CD14-positive monocyte (primary cell): ENCODE results near the gene RPS6KA2. TPM values are rescaled to one million over a fixed set of nuclear protein-coding genes. Genes with fewer than 3 reads are reported as not detected.

Source experiments
- DNase-seq, 3 donors: peaks; one replicate each; pipeline ENCODE4 v3.0.0-alpha.2; 2011 to 2022
- H2AFZ ChIP-seq: 2 replicates; pipeline ENCODE4 v1.6.0; 2012; ENCODE audit warnings: mild to moderate bottlenecking, low read depth, low read length, inconsistent platforms; ENCODE audit not compliant: insufficient read depth, poor library complexity, severe bottlenecking
- H3K27ac ChIP-seq, 2 donors: 1 replicate in 1 of 2; 2 replicates in 1 of 2; pipeline ENCODE4 v1.5.1; 2012 to 2013; ENCODE audit warnings: low read length in 2 of 2, control low read depth in 1 of 2, inconsistent platforms in 1 of 2, low read depth in 1 of 2, mild to moderate bottlenecking in 1 of 2
- H3K27me3 ChIP-seq, 2 donors: one replicate each; pipeline versions ENCODE4 v1.6.0 to v1.6.1; 2011 to 2013; ENCODE audit warnings: low read length in 2 of 2; ENCODE audit not compliant: control insufficient read depth in 2 of 2, insufficient read depth in 2 of 2
- H3K36me3 ChIP-seq, 2 donors: replicated peaks in 1 of 2; 1 replicate in 1 of 2; 2 replicates in 1 of 2; pipeline versions ENCODE4 v1.5.1 to v1.6.1; 2012 to 2013; ENCODE audit warnings: low read length in 2 of 2, control low read depth in 1 of 2, inconsistent platforms in 1 of 2, mild to moderate bottlenecking in 1 of 2; ENCODE audit not compliant: insufficient read depth in 2 of 2, control insufficient read depth in 1 of 2
- H3K4me1 ChIP-seq, 2 donors: 1 replicate in 1 of 2; 2 replicates in 1 of 2; pipeline versions ENCODE4 v1.5.1 to v1.6.1; 2012 to 2013; ENCODE audit warnings: low read length in 2 of 2, control low read depth in 1 of 2, inconsistent platforms in 1 of 2, mild to moderate bottlenecking in 1 of 2, moderate library complexity in 1 of 2; ENCODE audit not compliant: insufficient read depth in 2 of 2, control insufficient read depth in 1 of 2
- H3K4me2 ChIP-seq: replicated peaks from 2 replicates; pipeline ENCODE3; 2012; ENCODE audit warnings: low read length, moderate library complexity, mild to moderate bottlenecking; ENCODE audit not compliant: poor library complexity, severe bottlenecking; ENCODE audit errors: extremely low read depth
- H3K4me3 ChIP-seq, 3 experiments: fragments of 200-600 bp in 1 of 3; sonication (generic) in 1 of 3; replicated peaks in 1 of 3; 1 replicate in 2 of 3; 2 replicates in 1 of 3; pipeline ENCODE4 v1.5.1; 2011 to 2013; ENCODE audit warnings: low read length in 3 of 3, mild to moderate bottlenecking in 3 of 3, control low read depth in 2 of 3, low read depth in 2 of 3, inconsistent platforms in 1 of 3, moderate library complexity in 1 of 3
- H3K79me2 ChIP-seq: 2 replicates; pipeline ENCODE4 v1.6.0; 2012; ENCODE audit warnings: mild to moderate bottlenecking, control low read depth, inconsistent platforms, low read length, moderate library complexity; ENCODE audit not compliant: insufficient read depth
- H3K9ac ChIP-seq: 2 replicates; pipeline ENCODE4 v1.6.0; 2017; ENCODE audit warnings: low read length, mild to moderate bottlenecking; ENCODE audit not compliant: insufficient read depth, poor library complexity, severe bottlenecking
- H3K9me3 ChIP-seq, 2 donors: replicated peaks in 1 of 2; 1 replicate in 1 of 2; 2 replicates in 1 of 2; pipeline versions ENCODE4 v1.5.1 to v1.6.1; 2012 to 2013; ENCODE audit warnings: low read length in 2 of 2, control low read depth in 1 of 2; ENCODE audit not compliant: control insufficient read depth in 1 of 2, insufficient read depth in 1 of 2
- H4K20me1 ChIP-seq: 2 replicates; pipeline ENCODE4 v1.6.0; 2012; ENCODE audit warnings: mild to moderate bottlenecking, low read length, control low read depth, moderate library complexity; ENCODE audit not compliant: insufficient read depth
- H3K27ac Mint-ChIP-seq, 7 donors: one replicate each; pipeline ENCODE4 v1.8.0; 2020; ENCODE audit warnings: mild to moderate bottlenecking in 7 of 7, mixed read lengths in 7 of 7, moderate library complexity in 6 of 7, inconsistent platforms in 2 of 7
- H3K27me3 Mint-ChIP-seq, 3 donors: one replicate each; pipeline ENCODE4 v1.8.0; 2021 to 2022; ENCODE audit warnings: low read depth in 3 of 3, mild to moderate bottlenecking in 3 of 3, mixed read lengths in 3 of 3, moderate library complexity in 3 of 3, inconsistent platforms in 1 of 3
- H3K36me3 Mint-ChIP-seq, 2 donors: one replicate each; pipeline ENCODE4 v1.8.0; 2020; ENCODE audit warnings: mixed read lengths in 2 of 2, inconsistent platforms in 1 of 2, mild to moderate bottlenecking in 1 of 2
- H3K4me1 Mint-ChIP-seq: one replicate; pipeline ENCODE4 v1.8.0; 2020; ENCODE audit warnings: mild to moderate bottlenecking, mixed read lengths
- H3K4me3 Mint-ChIP-seq, 2 donors: one replicate each; pipeline ENCODE4 v1.8.0; 2020; ENCODE audit warnings: mild to moderate bottlenecking in 2 of 2, mixed read lengths in 2 of 2, moderate library complexity in 1 of 2
- H3K9me3 Mint-ChIP-seq, 7 donors: one replicate each; pipeline ENCODE4 v1.8.0; 2020 to 2022; ENCODE audit warnings: mixed read lengths in 7 of 7, mild to moderate bottlenecking in 6 of 7, moderate library complexity in 6 of 7, inconsistent platforms in 2 of 7
- WGBS: methylation state at CpG from one replicate; pipeline ENCODE4 v1.1.5; 2013; ENCODE audit warnings: missing lambda C conversion rate; ENCODE audit not compliant: insufficient coverage; 5-methylcytosine and 5-hydroxymethylcytosine counted together
- intact Hi-C, 2 donors: fragments of 100-400 bp; cut with micrococcal nuclease; formaldehyde crosslinking; loops; one replicate each; pipeline versions ENCODE4 v1.15.0 to v1.15.1; 2023
- polyA plus RNA-seq, 3 donors: library from polyadenylated mRNA; depleted of rRNA in 1 of 3; unstranded in 2 of 3; stranded (reverse) in 1 of 3; fragments of 300-500 nt in 2 of 3; fragments of >200 nt in 1 of 3; fragmentation: Illumina TruSeq in 2 of 3; gene quantifications; 1 replicate in 2 of 3; 2 replicates in 1 of 3; pipeline ENCODE4 v1.2.3, GENCODE V29; 2012 to 2021
- TF ChIP-seq, protein P1 (sequence below): fragments of 200-600 bp; IDR thresholded peaks from one replicate; pipeline ENCODE4 v1.8.0; 2022; ENCODE audit warnings: antibody characterized with exemption, mild to moderate bottlenecking

Gene RPS6KA2
- polyA plus RNA-seq, 3 donors, result 1.4 to 3.1 (median 1.9) TPM

DNA sequence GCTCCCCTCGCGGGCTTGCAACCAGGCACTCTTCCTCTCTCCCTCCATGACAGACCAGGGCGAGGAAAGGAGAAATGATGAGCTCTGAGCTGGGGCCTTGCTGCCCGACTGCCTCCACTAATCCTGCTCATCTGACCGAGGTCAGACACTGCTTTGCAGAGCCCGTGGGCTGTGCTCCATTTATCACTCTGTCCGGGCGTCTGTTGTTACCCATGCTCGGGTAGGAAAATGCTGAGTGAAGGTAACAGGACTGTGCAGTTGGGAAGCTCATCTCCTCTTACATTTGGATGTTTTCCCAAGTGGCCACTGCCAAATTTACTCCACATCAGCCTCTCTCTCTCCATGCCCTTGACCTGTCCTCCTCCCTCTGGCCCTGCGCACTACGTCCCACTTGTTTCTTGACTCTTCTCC, 14.6 kb downstream of the RPS6KA2 start:
- no peaks in the 10 kb centered on the region for H3K4me1 Mint-ChIP-seq
- TF ChIP-seq, protein P1, sequence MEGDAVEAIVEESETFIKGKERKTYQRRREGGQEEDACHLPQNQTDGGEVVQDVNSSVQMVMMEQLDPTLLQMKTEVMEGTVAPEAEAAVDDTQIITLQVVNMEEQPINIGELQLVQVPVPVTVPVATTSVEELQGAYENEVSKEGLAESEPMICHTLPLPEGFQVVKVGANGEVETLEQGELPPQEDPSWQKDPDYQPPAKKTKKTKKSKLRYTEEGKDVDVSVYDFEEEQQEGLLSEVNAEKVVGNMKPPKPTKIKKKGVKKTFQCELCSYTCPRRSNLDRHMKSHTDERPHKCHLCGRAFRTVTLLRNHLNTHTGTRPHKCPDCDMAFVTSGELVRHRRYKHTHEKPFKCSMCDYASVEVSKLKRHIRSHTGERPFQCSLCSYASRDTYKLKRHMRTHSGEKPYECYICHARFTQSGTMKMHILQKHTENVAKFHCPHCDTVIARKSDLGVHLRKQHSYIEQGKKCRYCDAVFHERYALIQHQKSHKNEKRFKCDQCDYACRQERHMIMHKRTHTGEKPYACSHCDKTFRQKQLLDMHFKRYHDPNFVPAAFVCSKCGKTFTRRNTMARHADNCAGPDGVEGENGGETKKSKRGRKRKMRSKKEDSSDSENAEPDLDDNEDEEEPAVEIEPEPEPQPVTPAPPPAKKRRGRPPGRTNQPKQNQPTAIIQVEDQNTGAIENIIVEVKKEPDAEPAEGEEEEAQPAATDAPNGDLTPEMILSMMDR, result no peak
- Histone ChIP-seq H3K4me2 (no peak overlapping the region), H3K27ac (no peak overlapping the region), H3K9me3 (no peaks in the 10 kb centered on the region), H3K27me3 (no peaks in the 10 kb centered on the region), H3K4me3 (no peak overlapping the region), H4K20me1 (no peaks in the 10 kb centered on the region), H2AFZ (no peak overlapping the region), H3K9ac (no peak overlapping the region), H3K36me3 (no peaks in the 10 kb centered on the region), H3K4me1 (no peaks in the 10 kb centered on the region), H3K79me2 (no peaks in the 10 kb centered on the region)
- WGBS, result 90% methylated on average over 9 of the region's 11 CpGs
- H3K36me3 Mint-ChIP-seq, result no peaks in the 10 kb centered on the region
- H3K27me3 Mint-ChIP-seq, result peaks cover 0 to 1% (median 0%) of the 10 kb centered on the region in 3 donors
- DNase-seq, result no peak
- no peaks in the 10 kb centered on the region for H3K9me3 Mint-ChIP-seq
- H3K27ac Mint-ChIP-seq, result no peak overlapping the region
- no peak overlapping the region for H3K4me3 Mint-ChIP-seq
- intact Hi-C loops, result no loop called here

DNA sequence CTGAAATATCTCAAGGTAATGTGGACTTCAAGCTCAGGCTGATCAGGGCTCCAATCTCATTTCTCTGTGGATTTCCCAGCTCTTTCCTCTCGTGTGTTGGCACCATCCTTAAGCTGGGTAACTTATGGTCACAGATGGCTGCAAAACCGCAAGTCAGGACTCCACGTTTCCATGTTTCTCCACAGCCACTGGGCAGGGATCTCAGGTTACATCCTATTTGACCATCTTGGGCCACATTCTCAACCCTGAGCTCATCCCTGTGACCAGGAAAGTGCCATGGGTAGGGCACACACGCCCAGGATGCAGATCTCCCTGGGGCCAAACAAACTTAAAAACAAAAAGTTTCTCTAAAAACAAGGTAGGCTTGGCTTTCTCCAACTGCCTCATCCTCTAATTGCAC, 15.4 kb downstream of the RPS6KA2 start:
- Histone ChIP-seq H2AFZ (no peak overlapping the region), H3K9ac (no peak overlapping the region), H3K4me3 (no peak overlapping the region), H3K27me3 (no peaks in the 10 kb centered on the region), H4K20me1 (no peaks in the 10 kb centered on the region), H3K79me2 (no peaks in the 10 kb centered on the region), H3K4me2 (no peak overlapping the region), H3K9me3 (no peaks in the 10 kb centered on the region), H3K27ac (no peak overlapping the region), H3K4me1 (no peaks in the 10 kb centered on the region), H3K36me3 (no peaks in the 10 kb centered on the region)
- DNase-seq, result no peak
- WGBS, result 95% methylated on average over 4 of the region's 4 CpGs
- Mint-ChIP-seq H3K4me3 (no peak overlapping the region), H3K27ac (no peak overlapping the region), H3K4me1 (no peaks in the 10 kb centered on the region), H3K9me3 (no peaks in the 10 kb centered on the region), H3K36me3 (no peaks in the 10 kb centered on the region), H3K27me3 (peaks cover 0 to 1% (median 0%) of the 10 kb centered on the region in 3 donors)
- TF ChIP-seq, protein P1, result no peak
- intact Hi-C loops, result no loop called here
